ENCODE data around the gene PACSIN3. TPM values are rescaled to one million over a fixed set of nuclear protein-coding genes. Genes with fewer than 3 reads are reported as not detected.

The PACSIN3 gene
- total RNA-seq, 4 donors from 2014 or later: 55.9 to 95.7 (median 65.0) TPM

DNA sequence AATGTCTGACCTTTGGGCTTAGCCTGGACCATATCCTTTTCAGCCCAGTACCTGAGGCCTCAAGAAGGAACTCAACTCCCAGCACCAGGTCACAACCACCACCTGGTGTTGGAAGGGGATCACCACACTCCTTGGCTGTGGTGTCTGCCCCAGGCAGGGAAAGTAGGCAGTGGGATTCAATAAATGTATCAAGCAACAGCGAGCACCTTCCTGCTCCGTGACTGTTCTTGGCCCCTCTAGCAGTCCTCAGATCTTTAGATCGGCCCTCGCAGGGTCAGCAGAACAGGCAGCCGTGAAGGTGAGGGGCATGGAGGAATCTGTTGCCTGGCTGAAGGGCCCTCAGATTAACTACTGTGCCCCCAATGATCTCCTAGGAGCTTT is 25.5 kb downstream of the PACSIN3 start:
- intact Hi-C loops (cut with DNase I): no loop called here
- no peak for TF ChIP-seq POLR2A (IDR thresholded peaks at IDR 0.05)
- TF ChIP-seq, protein P1, sequence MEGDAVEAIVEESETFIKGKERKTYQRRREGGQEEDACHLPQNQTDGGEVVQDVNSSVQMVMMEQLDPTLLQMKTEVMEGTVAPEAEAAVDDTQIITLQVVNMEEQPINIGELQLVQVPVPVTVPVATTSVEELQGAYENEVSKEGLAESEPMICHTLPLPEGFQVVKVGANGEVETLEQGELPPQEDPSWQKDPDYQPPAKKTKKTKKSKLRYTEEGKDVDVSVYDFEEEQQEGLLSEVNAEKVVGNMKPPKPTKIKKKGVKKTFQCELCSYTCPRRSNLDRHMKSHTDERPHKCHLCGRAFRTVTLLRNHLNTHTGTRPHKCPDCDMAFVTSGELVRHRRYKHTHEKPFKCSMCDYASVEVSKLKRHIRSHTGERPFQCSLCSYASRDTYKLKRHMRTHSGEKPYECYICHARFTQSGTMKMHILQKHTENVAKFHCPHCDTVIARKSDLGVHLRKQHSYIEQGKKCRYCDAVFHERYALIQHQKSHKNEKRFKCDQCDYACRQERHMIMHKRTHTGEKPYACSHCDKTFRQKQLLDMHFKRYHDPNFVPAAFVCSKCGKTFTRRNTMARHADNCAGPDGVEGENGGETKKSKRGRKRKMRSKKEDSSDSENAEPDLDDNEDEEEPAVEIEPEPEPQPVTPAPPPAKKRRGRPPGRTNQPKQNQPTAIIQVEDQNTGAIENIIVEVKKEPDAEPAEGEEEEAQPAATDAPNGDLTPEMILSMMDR (IDR thresholded peaks at IDR 0.05): no peak
- no peak overlapping the region for H3K27ac ChIP-seq
- H3K4me1 ChIP-seq: peaks cover 2 to 55% (median 8%) of the 10 kb centered on the region in 3 donors
- no peaks in the 10 kb centered on the region for H3K9me3 ChIP-seq
- H3K27me3 ChIP-seq: no peaks in the 10 kb centered on the region
- H3K36me3 ChIP-seq: peaks cover 15 to 66% (median 18%) of the 10 kb centered on the region in 3 donors
- H3K4me3 ChIP-seq: no peak overlapping the region
- DNase-seq: no peak
- 83 to 90% methylated on average over 2 to 3 of the region's 5 CpGs for WGBS, 2 donors

DNA sequence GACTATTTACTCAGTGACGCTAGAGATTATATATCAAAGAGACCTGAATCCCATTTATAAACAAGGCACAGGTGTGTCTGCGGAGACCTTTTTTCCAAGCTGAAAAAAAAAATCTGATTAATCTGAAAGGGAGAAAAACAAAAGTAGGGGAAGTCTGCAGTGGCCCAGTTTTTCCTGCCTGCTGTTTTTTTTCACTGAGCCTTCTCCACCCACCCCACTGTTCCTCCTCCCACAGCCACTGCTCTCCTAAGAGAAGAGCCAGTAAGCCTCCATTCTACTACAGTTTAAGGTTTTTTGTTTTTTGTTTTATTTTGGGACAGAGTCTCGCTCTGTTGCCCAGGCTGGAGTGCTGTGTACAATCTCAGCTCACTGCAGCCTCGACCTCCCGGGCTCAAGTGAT is 28.0 kb downstream of the PACSIN3 start:
- Histone ChIP-seq H3K36me3 (peaks cover 0 to 41% (median 0%) of the 10 kb centered on the region in 3 donors), H3K9me3 (no peaks in the 10 kb centered on the region), H3K27me3 (no peaks in the 10 kb centered on the region), H3K27ac (peak overlapping the region in 1 of 4 donors; percentile 68), H3K4me1 (peaks cover 2 to 64% (median 8%) of the 10 kb centered on the region in 3 donors), H3K4me3 (no peak overlapping the region)
- intact Hi-C loops (cut with DNase I): no loop called here
- TF ChIP-seq, protein P1 (IDR thresholded peaks at IDR 0.05): no peak
- TF ChIP-seq POLR2A (IDR thresholded peaks at IDR 0.05): no peak
- DNase-seq: no peak
- WGBS, 2 donors: 50 to 68% methylated on average over 5 of the region's 5 CpGs

DNA sequence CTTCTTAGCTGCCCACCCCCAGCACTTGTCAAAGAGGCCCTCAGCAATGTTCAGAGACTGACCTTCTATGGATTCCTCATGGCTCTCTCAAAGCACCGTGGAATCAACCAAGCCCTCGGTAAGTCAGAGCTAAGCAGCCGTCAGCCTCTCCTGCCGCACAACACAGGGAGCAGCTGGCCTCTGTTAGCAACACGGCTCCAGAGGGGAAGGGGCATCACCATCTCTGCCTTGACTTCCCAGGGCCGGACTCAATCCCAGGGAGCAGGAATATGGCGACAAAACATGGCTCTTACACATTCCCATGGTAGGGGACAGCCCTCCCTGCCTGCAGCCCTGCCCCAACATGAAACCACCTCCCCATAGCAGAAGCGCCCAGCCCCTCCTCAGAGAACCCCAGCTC is 28.4 kb downstream of the PACSIN3 start:
- no peak overlapping the region for H3K4me3 ChIP-seq
- H3K27me3 ChIP-seq: no peaks in the 10 kb centered on the region
- no peak for DNase-seq
- peak overlapping the region in 1 of 4 donors; percentile 68 for H3K27ac ChIP-seq
- TF ChIP-seq POLR2A (IDR thresholded peaks at IDR 0.05): no peak
- TF ChIP-seq, protein P1 (IDR thresholded peaks at IDR 0.05): no peak
- H3K9me3 ChIP-seq: no peaks in the 10 kb centered on the region
- intact Hi-C loops (cut with DNase I): no loop called here
- peaks cover 0 to 37% (median 0%) of the 10 kb centered on the region in 3 donors for H3K36me3 ChIP-seq
- peaks cover 3 to 64% (median 8%) of the 10 kb centered on the region in 3 donors for H3K4me1 ChIP-seq
- WGBS, 2 donors: 80% methylated on average over 1 of the region's 8 CpGs; no CpG with 5 or more reads in 1 of the 2 donors

DNA sequence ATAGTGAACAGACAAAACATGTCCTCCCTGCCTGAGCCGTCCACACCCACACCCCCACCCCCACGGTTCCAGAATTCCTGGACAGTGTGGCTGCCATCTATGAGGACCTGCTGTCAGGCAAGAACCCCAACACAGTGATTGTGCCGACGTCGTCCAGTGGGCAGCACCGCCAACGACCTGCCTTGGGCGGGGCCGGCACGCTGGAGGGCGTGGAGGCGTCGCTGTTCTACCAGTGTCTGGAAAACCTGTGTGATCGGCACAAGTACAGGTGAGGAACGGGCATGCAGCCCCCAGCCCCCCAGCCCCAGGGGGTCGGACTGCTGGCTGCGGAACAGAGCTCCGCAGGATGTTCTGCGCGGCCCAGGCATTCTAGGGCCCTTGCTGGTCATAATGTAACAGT is 29.3 kb downstream of the PACSIN3 start:
- no peak for TF ChIP-seq POLR2A (IDR thresholded peaks at IDR 0.05)
- TF ChIP-seq, protein P1 (IDR thresholded peaks at IDR 0.05): no peak
- no peak overlapping the region for H3K4me3 ChIP-seq
- WGBS, 2 donors: 50 to 63% methylated on average over 1 to 15 of the region's 20 CpGs

DNA sequence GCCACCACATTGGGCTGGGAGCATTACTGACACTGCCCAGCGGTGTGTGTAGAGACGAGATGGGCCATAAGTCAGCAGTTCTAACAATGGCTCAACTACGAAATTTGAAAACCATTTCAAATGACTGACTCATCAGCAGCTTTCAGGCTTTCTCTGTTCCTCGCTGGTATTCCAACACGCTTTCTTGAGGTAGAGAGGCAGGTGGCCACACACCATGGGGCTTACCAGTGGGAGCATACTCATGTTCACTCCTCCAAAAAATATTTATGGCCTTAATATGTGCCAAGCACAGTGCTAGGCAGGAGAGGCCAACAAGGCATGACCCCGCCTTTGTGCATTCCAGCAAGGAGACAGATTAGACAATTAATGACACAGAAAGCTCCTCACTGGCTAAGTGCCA is 29.9 kb downstream of the PACSIN3 start:
- Histone ChIP-seq H3K27me3 (no peaks in the 10 kb centered on the region), H3K4me3 (no peak overlapping the region), H3K36me3 (peaks cover 0 to 24% (median 0%) of the 10 kb centered on the region in 3 donors), H3K27ac (peak overlapping the region in 1 of 4 donors; percentile 68), H3K4me1 (peaks cover 6 to 52% (median 8%) of the 10 kb centered on the region in 3 donors), H3K9me3 (no peaks in the 10 kb centered on the region)
- no peak for DNase-seq
- TF ChIP-seq, protein P1 (IDR thresholded peaks at IDR 0.05): no peak
- TF ChIP-seq POLR2A (IDR thresholded peaks at IDR 0.05): no peak
- intact Hi-C loops (cut with DNase I): no loop called here
- 67% methylated on average over 4 of the region's 6 CpGs; no CpG with 5 or more reads in 1 of the 2 donors for WGBS, 2 donors

More for the DNA sequence above, 29.3 kb downstream of the PACSIN3 start:
- Histone ChIP-seq H3K27me3 (no peaks in the 10 kb centered on the region), H3K4me1 (peaks cover 6 to 58% (median 8%) of the 10 kb centered on the region in 3 donors), H3K9me3 (no peaks in the 10 kb centered on the region), H3K27ac (peak overlapping the region in 1 of 4 donors; percentile 68), H3K36me3 (peaks cover 0 to 28% (median 0%) of the 10 kb centered on the region in 3 donors)
- DNase-seq: no peak
- intact Hi-C loops (cut with DNase I): no loop called here
